AG04449 (cell line): Measurements from ENCODE around the gene CENPB.

Source experiments
- CTCF ChIA-PET: fragments of 350-600 bp; formaldehyde crosslinking; extraction: SDS; loops from one replicate; lab custom pipeline; 2021; ENCODE audit warnings: antibody characterized with exemption; lab: Yijun Ruan, JAX
- POLR2A ChIA-PET: fragments of 400-600, 350-600 bp; formaldehyde crosslinking; extraction: SDS; loops from one replicate; lab custom pipeline; 2020; ENCODE audit warnings: antibody characterized with exemption, inconsistent platforms; lab: Yijun Ruan, JAX
- DNase-seq: peaks from one replicate; pipeline ENCODE4 v3.0.0-alpha.2; 2010; ENCODE audit warnings: low read depth, low spot score
- H3K4me3 ChIP-seq: 2 replicates; pipeline ENCODE4 v1.5.1; 2011; ENCODE audit warnings: low read depth, mild to moderate bottlenecking, control low read depth, low read length
- TF ChIP-seq, protein P1 (sequence below): IDR thresholded peaks from one replicate; pipeline ENCODE4 v1.5.1; 2011; ENCODE audit warnings: mild to moderate bottlenecking, moderate library complexity, low read length, control low read depth, inconsistent platforms; ENCODE audit not compliant: insufficient read depth; ENCODE audit errors: missing control alignments

The CENPB gene

DNA sequence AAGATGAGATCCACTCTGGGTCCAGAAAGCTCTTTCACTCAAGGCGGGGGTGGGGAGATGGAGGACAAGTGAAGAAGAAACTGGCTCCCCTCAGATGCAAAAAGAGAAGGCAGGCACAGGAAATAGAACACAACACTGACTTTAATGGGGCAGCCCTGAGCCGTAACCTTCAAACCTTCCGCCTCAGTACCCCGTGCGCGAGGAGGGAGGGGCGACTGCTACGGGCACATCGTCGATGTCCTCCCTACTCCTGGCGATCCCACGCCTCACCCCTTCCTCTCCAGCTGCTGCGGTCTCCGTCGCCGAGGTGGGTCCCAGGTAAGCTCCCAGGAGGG lies 9.2 kb downstream of the CENPB start:
- ChIA-PET POLR2A (interaction anchor here (2.9 kb wide), 1 partner anchor 9 kb away, joined by 28 read pairs; the partner anchor contains the start of gene ADISSP), CTCF (interaction anchor here (0.8 to 4.7 kb wide), 9 partner anchors 8 to 100 kb away, joined by 3 to 38 read pairs (median 5); partner anchors contain the start of genes ADISSP, AP5S1 and CENPB)
- DNase-seq = no peak
- peak overlapping the region; percentile 58 for H3K4me3 ChIP-seq
- TF ChIP-seq, protein P1, sequence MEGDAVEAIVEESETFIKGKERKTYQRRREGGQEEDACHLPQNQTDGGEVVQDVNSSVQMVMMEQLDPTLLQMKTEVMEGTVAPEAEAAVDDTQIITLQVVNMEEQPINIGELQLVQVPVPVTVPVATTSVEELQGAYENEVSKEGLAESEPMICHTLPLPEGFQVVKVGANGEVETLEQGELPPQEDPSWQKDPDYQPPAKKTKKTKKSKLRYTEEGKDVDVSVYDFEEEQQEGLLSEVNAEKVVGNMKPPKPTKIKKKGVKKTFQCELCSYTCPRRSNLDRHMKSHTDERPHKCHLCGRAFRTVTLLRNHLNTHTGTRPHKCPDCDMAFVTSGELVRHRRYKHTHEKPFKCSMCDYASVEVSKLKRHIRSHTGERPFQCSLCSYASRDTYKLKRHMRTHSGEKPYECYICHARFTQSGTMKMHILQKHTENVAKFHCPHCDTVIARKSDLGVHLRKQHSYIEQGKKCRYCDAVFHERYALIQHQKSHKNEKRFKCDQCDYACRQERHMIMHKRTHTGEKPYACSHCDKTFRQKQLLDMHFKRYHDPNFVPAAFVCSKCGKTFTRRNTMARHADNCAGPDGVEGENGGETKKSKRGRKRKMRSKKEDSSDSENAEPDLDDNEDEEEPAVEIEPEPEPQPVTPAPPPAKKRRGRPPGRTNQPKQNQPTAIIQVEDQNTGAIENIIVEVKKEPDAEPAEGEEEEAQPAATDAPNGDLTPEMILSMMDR = no peak

DNA sequence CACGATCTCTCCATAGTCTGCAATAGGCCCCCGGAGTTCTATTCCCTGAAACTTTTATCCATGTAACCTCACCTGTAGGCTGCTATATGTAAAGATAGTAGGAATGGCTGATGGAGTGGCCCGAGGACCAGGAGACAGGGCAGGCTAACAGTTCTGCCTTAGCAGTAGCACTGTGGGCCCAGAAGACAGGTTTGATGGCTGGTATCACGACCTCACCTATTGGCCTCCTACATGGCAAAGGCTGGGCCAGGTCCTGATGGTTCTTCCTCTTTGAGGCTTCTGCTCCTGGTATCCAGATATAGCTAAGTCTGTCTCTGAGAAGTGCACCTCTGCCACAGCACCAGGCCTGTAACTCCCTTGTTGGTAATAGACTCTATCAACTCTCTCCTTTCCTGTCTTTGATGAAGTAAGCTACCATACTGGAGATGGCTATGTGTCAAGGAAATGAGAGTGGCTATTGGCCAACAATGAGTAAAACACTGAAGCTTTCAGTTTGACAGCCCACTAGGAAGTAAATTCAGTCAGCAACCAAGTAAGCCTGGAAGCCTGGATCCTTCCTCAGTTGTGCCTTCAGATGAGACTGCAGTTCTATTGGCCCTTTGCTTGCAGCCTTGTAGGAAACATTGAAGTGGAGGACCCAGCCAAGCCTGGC lies 11.0 kb downstream of the CENPB start:
- ChIA-PET POLR2A (no interaction called here), CTCF (interaction anchor here (1.0 to 4.7 kb wide), 3 partner anchors 23 to 98 kb away, joined by 3 to 27 read pairs (median 24); no protein-coding TSS in a partner anchor)
- no peak for DNase-seq
- H3K4me3 ChIP-seq = no peak overlapping the region
- TF ChIP-seq, protein P1 = no peak

GRCh38 chr20:3771552-3772058 lies 14.9 kb downstream of the CENPB start:
- TF ChIP-seq, protein P1 = no peak
- no peak for DNase-seq
- CTCF ChIA-PET = interaction anchor here (1.0 to 1.8 kb wide), 5 partner anchors 8 to 83 kb away, joined by 3 to 6 read pairs (median 4); partner anchors contain the start of genes AP5S1 and SPEF1
- H3K4me3 ChIP-seq = no peak overlapping the region
- POLR2A ChIA-PET = no interaction called here

DNA sequence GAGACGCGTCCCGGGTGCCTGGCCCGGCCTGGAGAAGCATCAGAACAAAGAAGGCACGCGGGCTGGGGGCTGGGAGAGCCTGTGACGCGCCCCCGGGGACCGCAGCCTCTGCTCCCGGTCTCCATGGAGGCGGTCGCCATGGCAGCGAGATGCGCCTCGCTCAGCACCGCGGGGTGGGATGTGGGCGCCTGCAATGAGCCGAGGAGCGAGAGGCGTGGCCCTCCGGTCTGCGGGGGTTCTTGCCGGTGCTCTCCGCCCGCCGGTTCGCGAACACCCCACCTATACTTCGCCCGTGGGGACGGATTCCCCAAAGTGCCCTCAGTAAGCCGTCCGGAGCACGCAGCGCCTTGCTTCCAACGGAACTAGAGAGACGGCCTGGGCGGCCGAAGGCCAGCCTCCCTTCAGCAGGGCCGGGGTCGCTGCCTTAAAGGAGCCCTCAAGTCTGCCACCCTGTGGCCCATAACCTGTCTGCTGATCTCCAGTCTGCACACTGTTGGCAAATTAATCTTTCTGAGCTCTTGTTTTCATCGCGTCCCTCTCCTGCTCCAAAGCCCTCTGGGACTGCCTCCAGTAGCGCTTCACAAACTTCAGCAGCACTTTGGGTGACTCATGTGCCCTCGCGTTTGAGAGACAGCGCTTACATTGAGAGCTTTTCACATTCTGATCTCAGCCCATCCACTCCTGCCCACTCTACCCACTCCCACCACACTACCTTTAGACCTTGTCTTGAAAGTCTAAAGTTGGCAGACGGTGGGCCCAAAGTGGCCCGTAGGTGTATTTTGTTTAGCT lies 18.0 kb downstream of the CENPB start:
- ChIA-PET CTCF (interaction anchor here (0.6 to 6.8 kb wide), 20 partner anchors 10 to 322 kb away, joined by 3 to 89 read pairs (median 5); partner anchors contain the start of genes ADAM33, AP5S1, CDC25B and CENPB), POLR2A (interaction anchor here (0.5 to 2.4 kb wide), 8 partner anchors 9 to 92 kb away, joined by 3 to 28 read pairs (median 4); partner anchors contain the start of genes CENPB and SPEF1)
- peak; percentile 19 for DNase-seq
- peak overlapping the region; percentile 87 for H3K4me3 ChIP-seq
- TF ChIP-seq, protein P1 = peak; percentile 40

GRCh38 chr20:3767427-3768341 lies 18.9 kb downstream of the CENPB start, which contains the start of gene ADISSP:
Gene ADISSP, minus strand, starts transcription at chr20:3767753. Its CDS starts 7,653 bp downstream, at chr20:3760100.
- H3K4me3 ChIP-seq = peak within 1 kb of the TSS; percentile 87
- TF ChIP-seq, protein P1 = peak; percentile 17
- ChIA-PET CTCF (interaction anchor here (0.7 to 6.8 kb wide), 18 partner anchors 11 to 204 kb away, joined by 3 to 89 read pairs (median 6); partner anchors contain the start of genes ADAM33, AP5S1, CENPB and SPEF1), POLR2A (interaction anchor here (0.6 to 2.4 kb wide), 7 partner anchors 9 to 88 kb away, joined by 3 to 28 read pairs (median 4); partner anchors contain the start of genes CENPB and SPEF1)
- DNase-seq = peak; percentile 83
